HG02798 (cell line): ENCODE data around the gene TFCP2L1.

Experiments used
- ATAC-seq: cut with Tn5 transposase; IDR thresholded peaks from one replicate; pipeline ENCODE4 v1.9.1; 2021; ENCODE audit warnings: mild to moderate bottlenecking; ENCODE audit not compliant: unreplicated experiment, poor library complexity

Gene TFCP2L1

DNA sequence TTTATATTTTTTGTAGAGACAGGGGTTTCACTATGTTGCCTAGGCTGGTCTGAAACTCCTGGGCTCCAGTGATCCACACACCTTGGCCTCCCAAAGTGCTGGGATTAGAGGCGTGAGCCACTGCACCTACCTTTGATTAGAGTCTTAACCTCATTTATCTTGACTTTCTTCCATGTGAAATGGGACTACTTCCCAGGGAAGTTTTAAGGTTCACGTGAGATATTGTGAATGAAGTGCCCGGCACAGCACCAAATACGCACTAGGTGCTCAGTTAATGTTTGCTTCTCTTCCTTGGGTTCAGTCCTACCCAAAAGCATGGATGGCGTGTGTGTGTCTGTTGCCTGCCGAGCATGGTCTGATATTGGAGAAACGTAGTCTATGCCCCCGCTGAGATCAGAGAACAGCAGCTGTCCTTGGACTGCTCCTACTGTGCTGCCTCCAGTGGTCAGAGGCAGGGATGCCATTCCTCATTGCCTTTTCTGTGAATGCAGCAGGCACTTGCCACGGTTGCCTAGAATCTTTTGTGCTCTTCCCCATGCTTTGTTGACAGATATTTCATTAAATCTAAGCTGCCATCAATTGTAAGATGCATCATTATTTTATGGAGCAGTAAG, 12.3 kb upstream of the TFCP2L1 start:
- no peak for ATAC-seq

GRCh38 chr2:121295911-121296650, 11.1 kb upstream of the TFCP2L1 start:
- ATAC-seq: no peak

DNA sequence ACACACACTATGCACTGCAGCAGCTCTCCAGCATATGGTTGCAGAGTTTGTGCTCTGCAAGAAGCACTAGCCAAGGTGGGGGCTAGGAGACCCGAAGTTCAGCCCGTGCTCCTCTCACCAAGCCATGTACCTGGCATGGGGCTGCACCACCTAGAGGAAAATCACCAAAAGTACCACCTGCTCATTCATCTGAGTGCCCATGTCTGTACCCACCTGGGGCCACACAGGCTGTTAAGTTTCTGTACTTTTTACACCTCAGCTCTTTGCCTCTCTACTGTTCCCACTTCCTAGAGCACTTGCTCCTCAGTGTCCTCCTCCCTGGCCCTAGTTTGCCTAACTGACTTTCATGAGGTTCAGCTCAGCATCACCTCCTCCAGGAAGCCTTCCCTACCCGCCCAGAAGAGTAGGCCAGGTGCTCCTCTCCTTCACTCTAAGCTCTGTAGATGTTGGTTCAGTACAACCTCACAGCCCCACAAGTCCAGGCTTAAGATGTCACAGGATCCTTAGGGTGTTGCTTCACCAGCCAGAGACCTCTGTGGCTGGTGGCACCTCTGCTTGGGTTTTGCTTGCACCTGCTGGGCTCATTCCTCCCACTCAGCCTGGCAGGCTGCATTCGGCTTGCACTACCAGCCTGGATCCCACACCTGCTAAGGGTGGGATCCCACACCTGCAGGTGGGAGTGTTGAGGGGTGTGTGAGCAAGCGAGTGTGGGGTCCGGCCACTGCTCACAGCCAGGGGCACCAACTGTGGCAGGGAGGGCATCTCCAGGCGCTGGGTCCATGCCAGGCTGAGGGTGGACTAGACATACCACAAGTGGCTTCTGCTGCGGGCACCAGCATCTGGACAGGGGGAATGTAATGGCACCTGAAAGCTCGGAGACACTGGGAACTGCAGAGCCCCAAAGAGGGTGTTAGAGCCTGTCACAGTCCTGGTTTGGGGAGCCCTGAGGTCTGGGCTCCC, 10.2 kb upstream of the TFCP2L1 start:
- no peak for ATAC-seq

- ATAC-seq: no peak
These were observed 8.7 kb upstream of the TFCP2L1 start for GRCh38 chr2:121293450-121294325.

DNA sequence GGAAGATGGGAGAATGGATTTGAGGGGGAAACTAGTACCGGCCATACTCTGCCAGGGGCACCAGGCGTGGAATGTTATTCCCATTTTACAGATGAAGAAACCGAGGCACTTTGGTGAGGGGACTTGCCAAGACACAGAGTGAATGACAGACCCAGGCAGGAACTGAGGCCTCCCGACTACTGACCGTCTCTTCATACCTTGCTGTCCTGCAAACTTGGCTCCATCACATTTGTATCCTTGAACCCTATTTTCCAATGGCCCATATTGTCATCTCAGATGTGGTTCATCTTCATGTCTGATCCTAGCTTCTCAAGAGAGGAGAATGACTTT, 6.2 kb upstream of the TFCP2L1 start:
- ATAC-seq: no peak

GRCh38 chr2:121289271-121289670, 4.3 kb upstream of the TFCP2L1 start:
- no peak for ATAC-seq

- ATAC-seq: no peak
These were observed 3.6 kb upstream of the TFCP2L1 start for GRCh38 chr2:121288454-121289231.

- ATAC-seq: no peak
These were observed 3.0 kb upstream of the TFCP2L1 start for GRCh38 chr2:121287956-121288355.

GRCh38 chr2:121287146-121287798, 2.3 kb upstream of the TFCP2L1 start:
- no peak for ATAC-seq

- ATAC-seq: no peak
These were observed 1.5 kb upstream of the TFCP2L1 start for GRCh38 chr2:121286506-121286905.

GRCh38 chr2:121285926-121286325, 924 bp upstream of the TFCP2L1 start:
- ATAC-seq: no peak

DNA sequence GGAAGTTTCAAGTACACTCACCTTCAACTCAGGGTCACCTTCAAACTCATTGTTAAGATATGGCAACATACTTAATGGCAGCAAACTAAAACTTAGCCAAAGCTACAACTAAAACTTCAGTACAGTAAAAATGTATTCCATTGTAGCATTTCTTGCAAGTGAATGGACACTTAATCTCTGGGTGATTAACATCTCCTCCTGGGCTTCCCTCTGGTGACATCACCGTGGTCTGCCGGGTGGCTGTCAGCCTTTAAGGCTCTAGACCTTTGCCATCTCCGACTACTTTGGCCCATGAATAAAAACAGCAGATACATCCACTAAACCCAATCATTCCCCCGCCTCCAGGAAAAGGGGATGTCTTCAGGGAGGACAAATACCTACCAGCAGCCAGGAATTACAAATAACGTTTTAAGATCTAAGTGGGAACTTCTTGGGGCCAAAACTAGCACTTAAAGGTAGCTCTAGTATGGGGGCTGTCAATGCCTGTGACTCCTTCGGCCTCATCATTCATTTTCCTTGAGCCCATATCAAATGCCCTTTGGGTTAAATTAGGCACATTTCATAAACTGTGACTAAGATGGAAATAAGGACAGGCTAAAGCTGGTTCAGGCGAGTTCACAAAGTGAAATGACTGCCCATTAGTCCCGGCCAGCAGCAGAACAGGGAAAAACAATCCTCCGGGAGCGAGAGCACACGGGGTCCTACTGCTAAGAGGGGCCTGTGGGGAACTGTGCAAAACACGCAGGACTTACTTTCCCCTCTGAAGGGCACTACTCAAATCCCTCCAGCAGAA, 1.1 kb downstream of the TFCP2L1 start:
- ATAC-seq: no peak

GRCh38 chr2:121282800-121283385, 2.1 kb downstream of the TFCP2L1 start:
- ATAC-seq: no peak

DNA sequence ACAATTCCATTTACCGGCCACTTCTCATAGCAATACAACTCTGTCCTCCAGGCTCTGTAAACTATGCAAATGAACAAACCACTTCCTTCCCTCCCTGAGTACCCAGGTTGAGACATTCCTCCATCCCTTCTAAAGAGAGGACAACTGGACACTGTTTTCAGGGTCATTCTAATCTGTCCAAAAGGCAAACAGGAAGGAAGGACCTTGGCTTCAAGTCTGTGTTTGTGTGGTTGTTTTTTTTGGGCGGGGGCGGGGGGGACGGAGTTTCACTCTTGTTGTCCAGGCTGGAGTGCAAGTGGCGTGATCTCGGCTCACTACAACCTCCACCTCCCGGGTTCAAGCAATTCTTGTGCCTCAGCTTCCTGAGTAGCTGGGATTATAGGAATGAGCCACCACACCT, 3.3 kb downstream of the TFCP2L1 start:
- ATAC-seq: no peak

DNA sequence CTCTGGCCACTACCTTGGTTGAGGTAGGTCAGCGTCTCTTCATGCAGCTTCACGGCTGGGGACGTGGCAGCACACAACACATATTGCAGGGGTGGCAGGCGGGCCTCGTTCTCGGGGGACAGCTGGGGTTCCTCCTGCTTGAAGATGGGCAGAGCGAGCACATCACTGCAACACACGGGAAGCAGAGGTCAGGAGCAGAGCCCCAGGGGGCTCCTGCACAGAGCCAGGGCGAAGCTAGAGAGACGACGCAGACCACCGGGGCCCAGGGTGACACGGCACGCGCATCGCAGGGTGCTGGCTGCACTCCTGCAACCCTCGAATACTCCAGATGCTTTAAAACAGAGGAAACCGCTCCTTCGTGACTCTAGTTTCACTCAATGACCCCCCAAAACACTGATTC, 3.9 kb downstream of the TFCP2L1 start:
- no peak for ATAC-seq

DNA sequence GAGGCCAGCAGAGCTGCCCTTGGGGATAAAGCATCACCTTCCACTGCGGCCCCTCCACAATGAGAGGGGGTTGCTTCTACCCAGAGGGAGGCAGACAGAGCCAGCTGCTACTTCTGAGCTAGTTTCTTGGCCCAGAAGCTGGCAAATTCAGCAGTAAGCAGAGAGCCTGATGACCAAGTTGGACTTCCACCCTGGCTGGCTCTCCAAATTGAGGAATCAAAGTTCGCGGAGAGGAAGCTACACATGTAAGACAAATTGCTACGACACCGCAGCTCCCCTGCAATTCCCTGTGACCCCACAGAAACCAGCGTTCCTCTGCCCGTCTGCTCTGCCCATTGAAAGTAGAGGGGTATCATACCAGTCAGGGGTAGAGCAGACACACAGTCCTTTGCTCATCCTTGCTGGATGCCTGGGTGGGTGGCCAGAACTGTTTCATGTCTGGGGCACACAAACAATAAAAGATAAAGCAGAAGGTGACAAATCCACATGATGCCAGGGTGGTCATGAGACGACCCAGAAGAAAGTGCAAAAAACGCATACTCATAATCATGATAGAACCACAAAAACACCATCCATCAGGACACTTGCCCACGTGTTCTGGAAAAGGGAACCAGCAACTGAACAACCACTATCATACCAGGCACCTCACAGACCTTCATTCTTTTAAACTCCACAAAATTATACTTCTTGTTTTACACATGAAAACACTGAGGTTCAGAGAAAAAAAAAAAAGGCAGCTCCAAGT, 5.4 kb downstream of the TFCP2L1 start:
- ATAC-seq: no peak

- ATAC-seq: no peak
These were observed 8.7 kb downstream of the TFCP2L1 start for GRCh38 chr2:121276341-121276740.
